Body of pancreas (tissue), 4 donors: ENCODE data around the gene PTRHD1.

Experiments
- POLR2A ChIP-seq, 3 donors: fragments of 450-650 bp; IDR thresholded peaks; one replicate each; pipeline ENCODE4 v1.6.1; 2016; ENCODE audit warnings: antibody characterized with exemption in 3 of 3, mild to moderate bottlenecking in 2 of 3
- TF ChIP-seq, protein P1 (sequence below), 7 experiments: fragments of 450-650 bp in 4 of 7; fragments of 200-600 bp in 3 of 7; sonication (generic) in 3 of 7; IDR thresholded peaks; one replicate each; pipeline ENCODE4 v1.5.1; 2016 to 2019; ENCODE audit warnings: antibody characterized with exemption in 7 of 7

DNA sequence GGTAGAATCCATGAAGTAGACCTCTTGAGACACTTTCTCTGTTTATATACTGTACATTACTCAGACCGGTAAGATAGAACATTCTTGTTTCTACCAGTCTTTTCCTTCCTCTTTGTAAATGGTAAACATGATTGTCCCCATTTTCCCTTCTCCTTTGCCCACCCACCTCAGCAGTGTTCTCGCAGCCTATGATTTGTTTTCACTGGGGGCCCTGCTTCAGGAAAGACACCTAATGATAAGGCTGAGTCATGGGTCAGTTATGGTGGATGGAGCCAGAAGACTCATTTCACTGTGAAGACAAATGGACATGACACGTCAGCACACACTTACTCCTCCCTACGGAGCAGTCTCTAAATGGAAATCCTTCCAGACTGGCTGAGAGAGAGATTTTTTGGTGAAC, 23.7 kb upstream of the PTRHD1 start:
- TF ChIP-seq, protein P1, sequence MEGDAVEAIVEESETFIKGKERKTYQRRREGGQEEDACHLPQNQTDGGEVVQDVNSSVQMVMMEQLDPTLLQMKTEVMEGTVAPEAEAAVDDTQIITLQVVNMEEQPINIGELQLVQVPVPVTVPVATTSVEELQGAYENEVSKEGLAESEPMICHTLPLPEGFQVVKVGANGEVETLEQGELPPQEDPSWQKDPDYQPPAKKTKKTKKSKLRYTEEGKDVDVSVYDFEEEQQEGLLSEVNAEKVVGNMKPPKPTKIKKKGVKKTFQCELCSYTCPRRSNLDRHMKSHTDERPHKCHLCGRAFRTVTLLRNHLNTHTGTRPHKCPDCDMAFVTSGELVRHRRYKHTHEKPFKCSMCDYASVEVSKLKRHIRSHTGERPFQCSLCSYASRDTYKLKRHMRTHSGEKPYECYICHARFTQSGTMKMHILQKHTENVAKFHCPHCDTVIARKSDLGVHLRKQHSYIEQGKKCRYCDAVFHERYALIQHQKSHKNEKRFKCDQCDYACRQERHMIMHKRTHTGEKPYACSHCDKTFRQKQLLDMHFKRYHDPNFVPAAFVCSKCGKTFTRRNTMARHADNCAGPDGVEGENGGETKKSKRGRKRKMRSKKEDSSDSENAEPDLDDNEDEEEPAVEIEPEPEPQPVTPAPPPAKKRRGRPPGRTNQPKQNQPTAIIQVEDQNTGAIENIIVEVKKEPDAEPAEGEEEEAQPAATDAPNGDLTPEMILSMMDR (IDR thresholded peaks at IDR 0.05), result no peak
- TF ChIP-seq POLR2A (IDR thresholded peaks at IDR 0.05), result no peak
